Type B pancreatic cell (in vitro differentiated cells): ENCODE measurements around the gene MEIOB. TPM values are rescaled to one million over a fixed set of nuclear protein-coding genes. Genes with fewer than 3 reads are reported as not detected.

Experiments
- DNase-seq: peaks from one replicate; pipeline ENCODE4 v3.0.0; 2021; ENCODE audit warnings: mixed read lengths; ENCODE audit not compliant: unreplicated experiment; ENCODE audit errors: extremely low spot score
- H3K27ac Mint-ChIP-seq: 2 replicates; pipeline ENCODE4 v1.8.0; 2021; ENCODE audit warnings: mild to moderate bottlenecking, mixed read lengths
- H3K27me3 Mint-ChIP-seq: 2 replicates; pipeline ENCODE4 v1.8.0; 2021; ENCODE audit warnings: mixed read lengths
- H3K36me3 Mint-ChIP-seq: 2 replicates; pipeline ENCODE4 v1.8.0; 2021; ENCODE audit warnings: mixed read lengths
- H3K4me1 Mint-ChIP-seq: one replicate; pipeline ENCODE4 v1.8.0; 2021; ENCODE audit warnings: mixed read lengths; ENCODE audit not compliant: unreplicated experiment
- H3K4me3 Mint-ChIP-seq: 2 replicates; pipeline ENCODE4 v1.8.0; 2021; ENCODE audit warnings: mild to moderate bottlenecking, mixed read lengths
- H3K9me3 Mint-ChIP-seq: 2 replicates; pipeline ENCODE4 v1.8.0; 2021; ENCODE audit warnings: mixed read lengths
- CTCF ChIP-seq: fragments of 200-600 bp; sonication (generic); conservative IDR thresholded peaks from 2 replicates; pipeline ENCODE4 v1.5.0; 2021; ENCODE audit warnings: antibody characterized with exemption, mild to moderate bottlenecking
- total RNA-seq: library from RNA; stranded (reverse); gene quantifications from 2 replicates; pipeline ENCODE4 v1.2.1, GENCODE V29; 2021; ENCODE audit warnings: low replicate concordance

MEIOB gene
- total RNA-seq, 1 donor from 2014 or later = not detected

DNA sequence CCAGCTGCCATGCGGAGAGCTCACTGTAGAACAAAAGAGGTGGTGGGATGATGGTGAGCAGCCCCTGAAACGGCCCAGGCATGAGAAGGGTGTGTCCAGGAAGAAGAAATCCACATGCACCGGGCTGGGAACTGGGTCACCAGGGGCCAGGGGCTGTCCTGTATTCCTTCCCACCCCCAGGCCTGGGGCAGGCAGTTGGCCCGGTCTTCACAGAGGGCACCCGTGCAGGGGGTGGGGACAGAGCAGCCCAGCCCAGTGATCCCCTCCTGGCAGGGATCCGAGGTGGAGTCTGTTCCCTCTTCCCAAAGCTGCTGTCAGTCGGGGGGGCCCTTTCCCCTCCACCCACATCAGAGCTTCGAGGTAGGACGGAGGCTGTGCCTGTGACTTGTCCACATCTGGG lies 37.0 kb upstream of the MEIOB start:
- TF ChIP-seq CTCF = no peak
- H3K36me3 Mint-ChIP-seq = no peaks in the 10 kb centered on the region
- peak overlapping the region; percentile 60 for H3K4me3 Mint-ChIP-seq
- H3K27me3 Mint-ChIP-seq = peaks cover 6% of the 10 kb centered on the region
- no peaks in the 10 kb centered on the region for H3K9me3 Mint-ChIP-seq
- no peak for DNase-seq
- H3K4me1 Mint-ChIP-seq = peaks cover 9% of the 10 kb centered on the region
- peak overlapping the region; percentile 55 for H3K27ac Mint-ChIP-seq

DNA sequence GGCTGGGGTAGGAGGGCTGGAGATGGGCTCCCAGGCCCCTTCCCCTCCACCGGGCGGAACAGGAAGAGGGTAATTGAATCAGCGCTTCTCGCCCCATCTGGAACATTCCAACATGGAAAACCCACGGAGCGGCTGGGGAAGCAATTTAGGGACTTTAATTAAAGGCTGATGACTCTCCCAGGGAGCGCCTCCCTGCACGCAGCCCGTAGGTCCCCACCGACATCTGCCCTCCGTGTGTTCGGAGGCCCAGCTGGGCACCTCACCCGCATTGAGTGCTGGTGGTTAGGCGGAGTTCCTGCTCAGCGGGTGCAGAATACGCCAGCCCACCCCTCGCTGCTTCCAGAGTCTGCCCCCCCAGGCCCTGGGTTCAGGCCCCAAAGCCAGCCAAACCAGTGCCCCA lies 36.2 kb upstream of the MEIOB start:
- DNase-seq = no peak
- Mint-ChIP-seq H3K9me3 (no peaks in the 10 kb centered on the region), H3K27ac (no peak overlapping the region), H3K4me1 (peaks cover 9% of the 10 kb centered on the region), H3K36me3 (no peaks in the 10 kb centered on the region), H3K4me3 (no peak overlapping the region), H3K27me3 (peaks cover 6% of the 10 kb centered on the region)
- no peak for TF ChIP-seq CTCF

DNA sequence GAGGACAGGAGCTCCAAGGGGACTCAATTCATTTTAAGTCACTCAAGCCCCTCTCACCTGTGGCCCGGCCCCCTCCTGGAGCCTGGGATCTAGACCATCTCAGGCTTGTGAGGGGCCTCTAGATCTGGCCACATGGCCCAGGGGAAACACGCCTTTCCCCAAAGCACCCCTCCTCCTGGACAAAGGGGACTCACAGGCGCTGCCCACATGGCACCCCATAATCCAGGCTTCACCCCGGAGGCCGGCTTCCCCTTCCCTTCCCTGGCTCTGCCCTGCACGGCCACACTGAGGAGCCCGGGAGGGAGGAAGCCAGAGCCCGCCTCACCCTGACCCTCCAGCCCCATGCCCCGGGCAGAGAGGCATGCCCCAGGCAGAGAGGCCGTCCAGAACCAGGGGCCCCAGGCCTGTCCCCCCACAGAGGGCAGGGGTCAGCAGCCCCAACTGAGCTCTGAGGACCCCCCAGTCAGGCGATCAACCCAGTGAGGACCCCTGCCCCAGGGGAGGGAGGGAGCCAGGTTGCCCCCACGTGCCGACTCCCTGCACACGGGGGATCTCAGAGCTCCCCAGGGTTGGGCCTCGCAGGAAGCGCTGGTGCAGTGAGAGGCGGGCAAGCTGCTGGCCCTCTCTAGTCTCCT lies 35.4 kb upstream of the MEIOB start:
- Mint-ChIP-seq H3K4me1 (peaks cover 14% of the 10 kb centered on the region), H3K4me3 (no peak overlapping the region), H3K9me3 (no peaks in the 10 kb centered on the region), H3K27ac (no peak overlapping the region), H3K36me3 (no peaks in the 10 kb centered on the region), H3K27me3 (peaks cover 6% of the 10 kb centered on the region)
- TF ChIP-seq CTCF = no peak
- DNase-seq = no peak

- H3K4me1 Mint-ChIP-seq = peaks cover 14% of the 10 kb centered on the region
- peaks cover 6% of the 10 kb centered on the region for H3K27me3 Mint-ChIP-seq
- DNase-seq = no peak
- H3K36me3 Mint-ChIP-seq = no peaks in the 10 kb centered on the region
- peak overlapping the region; percentile 51 for H3K27ac Mint-ChIP-seq
- no peaks in the 10 kb centered on the region for H3K9me3 Mint-ChIP-seq
- TF ChIP-seq CTCF = no peak
- no peak overlapping the region for H3K4me3 Mint-ChIP-seq
Observed at GRCh38 chr16:1906846-1907165, 34.8 kb upstream of the MEIOB start.

- no peak for DNase-seq
- peaks cover 6% of the 10 kb centered on the region for H3K27me3 Mint-ChIP-seq
- H3K4me1 Mint-ChIP-seq = peaks cover 14% of the 10 kb centered on the region
- H3K36me3 Mint-ChIP-seq = no peaks in the 10 kb centered on the region
- no peaks in the 10 kb centered on the region for H3K9me3 Mint-ChIP-seq
- peak overlapping the region; percentile 51 for H3K27ac Mint-ChIP-seq
- TF ChIP-seq CTCF = no peak
- no peak overlapping the region for H3K4me3 Mint-ChIP-seq
Observed at GRCh38 chr16:1906055-1906845, 34.3 kb upstream of the MEIOB start.
